Measurements from ENCODE around the gene FOXC2.
A peak's percentile ranks its signal among the peaks of the same experiment; 100 is the strongest.

Gene FOXC2

GRCh38 chr16:86556576-86556975 is 10.1 kb upstream of the FOXC2 start:
- DNase-seq (ENCODE audit: low read depth) = no peak

- no peak for DNase-seq (ENCODE audit: low read depth)
Observed at GRCh38 chr16:86557587-86557986, 9.0 kb upstream of the FOXC2 start.

GRCh38 chr16:86558355-86559193 is 8.1 kb upstream of the FOXC2 start:
- no peak for DNase-seq (ENCODE audit: low read depth)

- DNase-seq (ENCODE audit: low read depth) = no peak
Observed at GRCh38 chr16:86559802-86560305, 6.8 kb upstream of the FOXC2 start.

GRCh38 chr16:86562356-86562755 is 4.3 kb upstream of the FOXC2 start:
- DNase-seq (ENCODE audit: low read depth) = no peak

GRCh38 chr16:86563469-86564345 is 2.9 kb upstream of the FOXC2 start:
- DNase-seq (ENCODE audit: low read depth) = peak; percentile 71

- DNase-seq (ENCODE audit: low read depth) = no peak
Observed at GRCh38 chr16:86565181-86565631, 1.4 kb upstream of the FOXC2 start.

GRCh38 chr16:86565644-86566511 is 751 bp upstream of the FOXC2 start:
- no peak for DNase-seq (ENCODE audit: low read depth)

- peak; percentile 17 for DNase-seq (ENCODE audit: low read depth)
Observed at GRCh38 chr16:86566966-86567700, 504 bp downstream of the FOXC2 start.

- no peak for DNase-seq (ENCODE audit: low read depth)
Observed at GRCh38 chr16:86567701-86568581, 1.3 kb downstream of the FOXC2 start.

GRCh38 chr16:86568677-86569623 is 2.3 kb downstream of the FOXC2 start:
- no peak for DNase-seq (ENCODE audit: low read depth)

GRCh38 chr16:86569701-86570447 is 3.2 kb downstream of the FOXC2 start:
- no peak for DNase-seq (ENCODE audit: low read depth)

GRCh38 chr16:86570558-86571529 is 4.2 kb downstream of the FOXC2 start:
- no peak for DNase-seq (ENCODE audit: low read depth)

GRCh38 chr16:86571530-86571915 is 4.9 kb downstream of the FOXC2 start:
- DNase-seq (ENCODE audit: low read depth) = no peak

GRCh38 chr16:86572041-86572521 is 5.5 kb downstream of the FOXC2 start:
- no peak for DNase-seq (ENCODE audit: low read depth)

GRCh38 chr16:86572606-86573005 is 6.0 kb downstream of the FOXC2 start:
- DNase-seq (ENCODE audit: low read depth) = no peak

- DNase-seq (ENCODE audit: low read depth) = no peak
Observed at GRCh38 chr16:86573215-86573614, 6.6 kb downstream of the FOXC2 start.
